Limb (tissue), 2 donors: ENCODE data around the gene GRM7.
A peak's percentile ranks its signal among the peaks of the same experiment; 100 is the strongest.

Experiments used
- DNase-seq, 2 donors: peaks; one replicate each; pipeline ENCODE4 v3.0.0-alpha.2; 2016; ENCODE audit errors: extremely low spot score in 2 of 2

Gene GRM7

DNA sequence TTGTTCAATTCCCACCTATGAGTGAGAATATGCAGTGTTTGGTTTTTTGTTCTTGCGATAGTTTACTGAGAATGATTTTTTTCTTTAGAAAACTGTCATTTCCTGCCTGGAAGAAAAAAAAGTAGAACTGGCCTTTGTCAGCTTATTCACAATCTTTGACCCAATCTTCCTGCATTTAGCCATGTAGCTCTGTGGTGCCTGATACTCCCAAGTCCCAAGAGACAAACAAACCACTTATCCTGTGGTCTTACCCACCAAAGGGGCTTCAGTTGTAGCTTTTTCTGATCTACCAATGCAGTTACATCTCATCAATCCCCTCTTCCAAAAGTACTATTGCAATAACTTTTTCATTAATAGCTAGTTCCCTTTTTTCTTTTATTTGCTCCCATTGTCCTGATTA lies 444.6 kb downstream of the GRM7 start:
- DNase-seq: no peak

DNA sequence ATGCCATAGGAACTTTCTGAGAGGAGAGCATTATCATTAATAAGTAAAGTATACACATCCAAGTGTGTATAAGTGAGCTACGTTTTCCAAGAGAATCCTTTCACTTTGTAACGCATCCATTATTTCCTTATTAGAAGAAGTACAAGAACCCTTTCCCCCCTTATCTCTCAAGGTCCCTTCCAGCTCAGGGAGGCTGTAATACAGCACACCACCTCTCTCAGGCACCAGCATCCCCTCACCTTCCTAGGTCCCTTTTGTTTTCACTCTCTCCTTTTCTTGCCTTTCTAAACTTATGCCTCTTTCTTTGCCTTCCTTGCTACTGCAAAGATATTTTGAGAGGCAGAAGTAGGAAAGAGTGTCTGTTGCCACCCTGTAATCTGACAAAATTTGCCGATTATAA lies 446.0 kb downstream of the GRM7 start:
- no peak for DNase-seq

DNA sequence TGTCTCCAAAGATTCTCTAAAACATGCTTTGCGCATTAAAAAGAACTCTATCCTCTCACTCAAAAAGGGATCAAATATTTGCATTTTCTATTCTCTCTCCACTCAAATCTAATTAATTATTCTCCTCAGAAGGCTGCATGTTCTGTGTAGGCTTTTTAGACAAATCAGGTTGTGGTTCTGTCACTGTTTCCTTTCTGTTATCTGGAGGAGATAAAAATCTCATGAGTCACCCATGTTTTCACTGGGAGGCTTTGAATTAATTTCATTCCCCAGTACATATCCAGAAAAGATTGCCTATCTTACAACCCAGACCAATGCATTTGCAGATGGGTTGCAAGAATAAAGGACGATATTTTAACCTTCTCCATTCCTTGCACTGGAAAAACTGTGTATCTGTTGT lies 446.5 kb downstream of the GRM7 start:
- no peak for DNase-seq

DNA sequence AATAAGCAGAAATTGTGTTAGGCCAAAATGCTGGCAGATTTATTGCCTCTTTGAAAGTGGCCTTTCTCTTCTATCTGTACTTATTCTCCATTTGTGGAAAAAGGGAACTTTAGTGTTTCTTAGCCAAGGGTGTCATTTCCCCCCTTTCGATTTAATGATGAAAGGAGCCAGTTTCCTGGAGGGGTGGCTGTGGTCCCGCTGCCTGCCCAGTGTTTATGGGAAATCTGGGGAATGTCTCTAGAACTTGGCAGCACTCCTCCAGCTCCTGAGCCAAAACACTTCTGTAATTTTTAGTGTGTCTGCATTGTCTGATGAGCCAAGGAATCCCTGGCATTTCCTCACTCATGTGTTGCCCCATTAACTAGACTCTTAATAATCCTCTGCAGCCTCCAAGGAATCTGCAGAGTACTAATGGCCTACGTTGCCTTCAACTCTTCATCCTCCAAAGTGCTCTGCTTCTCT lies 448.8 kb downstream of the GRM7 start:
- peak; percentile 59 to 80 for DNase-seq

DNA sequence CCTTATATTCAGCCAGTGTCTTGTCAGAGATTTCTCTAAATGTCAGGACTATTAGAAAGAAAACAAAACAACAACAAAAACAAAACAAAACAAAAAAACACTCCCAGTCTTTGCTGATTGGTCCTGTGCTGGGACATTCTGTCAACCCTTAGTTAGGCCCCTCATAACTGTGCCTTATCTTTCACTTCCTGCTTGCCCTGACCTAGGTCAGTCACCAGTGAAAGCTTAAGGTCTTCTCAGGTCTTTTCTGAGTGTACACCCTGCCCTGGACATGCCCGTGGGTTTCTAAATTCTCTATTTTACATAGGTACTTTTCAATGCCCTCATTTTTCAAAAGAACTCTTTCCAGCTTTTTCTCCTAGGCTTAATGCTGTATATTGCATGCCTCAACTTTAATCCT lies 454.1 kb downstream of the GRM7 start:
- DNase-seq: no peak

DNA sequence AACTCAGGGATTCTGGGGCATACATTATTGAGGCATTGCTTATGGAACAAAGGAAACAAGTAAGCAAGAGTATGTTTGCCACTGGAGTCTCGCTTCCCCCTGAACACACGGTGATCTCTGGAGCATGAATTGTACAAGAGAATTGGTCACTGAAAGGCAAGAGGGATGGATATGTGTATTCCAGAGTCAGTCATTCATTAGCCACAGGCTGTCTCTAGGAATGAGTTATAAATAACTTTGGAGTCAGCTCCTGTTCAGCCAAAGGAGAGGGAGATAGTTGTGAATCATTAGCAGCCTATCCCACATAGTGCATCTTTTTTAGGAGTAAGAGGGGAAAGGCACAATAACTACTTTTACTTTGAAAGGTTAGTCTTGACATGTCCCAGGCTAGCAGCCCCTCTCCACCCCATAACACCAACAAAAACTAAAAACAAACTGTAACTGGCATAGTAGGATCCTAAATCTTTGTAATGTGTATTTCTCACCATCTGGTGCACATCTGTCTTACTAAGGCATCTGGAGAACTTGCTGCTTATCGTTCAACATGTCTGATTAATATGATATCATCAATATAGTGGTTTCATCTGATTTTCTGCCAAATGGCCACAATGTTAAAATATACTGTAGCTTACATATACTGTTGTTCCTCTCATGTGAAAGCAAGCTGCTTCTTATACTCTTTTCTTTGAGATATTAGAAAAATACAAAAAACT lies 462.2 kb downstream of the GRM7 start:
- peak in 1 of 2 donors; percentile 35 for DNase-seq

DNA sequence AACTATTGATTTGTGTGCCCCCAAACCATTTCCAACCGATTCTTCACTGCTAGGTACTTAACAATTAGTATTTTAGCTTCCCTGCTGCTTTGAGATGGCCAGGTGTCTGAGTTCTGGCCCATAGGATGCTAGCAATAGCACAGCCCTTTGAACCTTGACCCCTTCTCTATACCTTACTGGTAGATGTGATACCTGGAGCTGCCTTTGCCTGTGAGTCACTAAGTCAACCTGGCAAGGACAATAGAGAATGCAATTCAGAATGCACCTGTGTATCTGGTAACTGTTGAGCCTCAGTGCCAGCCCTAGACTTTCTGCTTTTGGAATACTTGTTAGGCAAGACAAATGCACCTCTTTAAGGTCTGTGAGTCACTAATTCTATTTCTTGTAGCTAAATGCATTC lies 467.4 kb downstream of the GRM7 start:
- no peak for DNase-seq

DNA sequence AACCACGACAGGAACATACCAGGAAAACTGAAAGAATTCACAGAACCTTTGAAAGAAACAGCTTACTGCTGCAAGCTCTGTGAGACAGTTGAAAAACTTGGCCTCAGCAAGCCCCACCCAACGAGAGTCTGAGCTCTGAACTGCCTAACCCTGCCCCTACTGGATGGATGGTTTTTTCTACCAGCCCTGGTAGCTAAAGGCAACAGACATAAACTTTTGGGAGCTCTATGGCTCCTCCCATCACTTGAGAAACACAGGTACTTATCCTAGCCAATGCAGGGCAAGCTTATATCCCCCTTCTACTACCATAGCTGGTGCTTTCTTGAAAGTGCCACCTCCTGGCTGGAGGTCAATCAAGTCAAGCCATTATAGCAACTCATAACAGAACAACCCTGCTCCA lies 471.8 kb downstream of the GRM7 start:
- DNase-seq: no peak

DNA sequence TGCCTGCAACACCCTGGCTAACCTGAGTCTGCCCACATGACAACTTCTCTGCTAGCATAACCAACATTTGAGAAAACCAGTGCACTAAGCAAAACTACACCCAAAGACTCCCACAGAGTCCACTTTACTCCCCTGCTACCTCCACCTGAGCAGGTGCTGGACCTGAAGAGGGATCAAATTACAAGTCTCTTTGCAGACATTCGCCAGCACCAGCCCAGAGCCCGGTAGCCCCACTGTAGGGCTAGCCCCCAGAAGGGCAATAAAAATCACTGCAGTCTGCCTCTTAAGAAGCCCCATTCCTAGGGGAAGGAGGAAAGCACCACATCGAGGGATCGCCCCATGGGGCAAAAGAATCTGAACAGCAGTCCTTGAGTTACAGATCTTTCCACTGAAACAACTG lies 472.2 kb downstream of the GRM7 start:
- no peak for DNase-seq

DNA sequence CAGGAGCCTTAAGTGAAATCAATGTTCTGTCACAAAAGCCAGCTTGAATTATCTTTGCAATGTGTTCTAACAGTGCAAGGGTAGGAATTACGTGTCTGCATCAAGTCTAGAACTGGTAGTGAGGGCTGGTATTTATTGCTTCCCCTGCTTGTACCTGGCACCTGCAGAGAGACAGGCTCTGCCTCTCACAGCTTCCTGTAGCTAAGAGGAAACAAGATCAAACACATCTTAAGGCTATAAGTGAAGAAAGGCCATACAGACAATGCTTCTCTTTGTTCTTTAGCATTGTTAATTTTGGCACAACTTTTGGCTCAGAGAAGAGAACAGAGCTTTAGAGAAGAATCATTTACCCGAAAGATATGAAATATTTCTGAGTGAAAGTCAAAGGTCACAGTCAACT lies 479.9 kb downstream of the GRM7 start:
- no peak for DNase-seq

DNA sequence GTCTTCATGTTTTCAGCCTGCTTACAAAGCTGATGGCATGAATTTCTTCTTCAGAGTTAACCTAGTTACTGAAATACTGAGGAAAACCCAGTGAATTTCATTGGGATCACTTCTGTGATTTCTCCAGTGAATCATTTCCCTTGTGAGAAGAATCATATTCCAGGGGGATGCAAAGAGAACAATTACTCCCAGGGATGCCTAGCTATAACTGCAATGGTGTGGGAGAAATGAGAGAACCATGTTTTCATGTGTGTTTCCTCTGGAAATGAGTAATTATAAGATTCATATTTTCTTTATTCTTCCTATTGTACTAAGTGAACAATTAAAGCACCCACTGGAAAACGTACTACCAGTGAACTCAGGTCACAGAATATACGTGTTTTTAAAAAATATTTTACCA lies 485.4 kb downstream of the GRM7 start:
- DNase-seq: no peak

DNA sequence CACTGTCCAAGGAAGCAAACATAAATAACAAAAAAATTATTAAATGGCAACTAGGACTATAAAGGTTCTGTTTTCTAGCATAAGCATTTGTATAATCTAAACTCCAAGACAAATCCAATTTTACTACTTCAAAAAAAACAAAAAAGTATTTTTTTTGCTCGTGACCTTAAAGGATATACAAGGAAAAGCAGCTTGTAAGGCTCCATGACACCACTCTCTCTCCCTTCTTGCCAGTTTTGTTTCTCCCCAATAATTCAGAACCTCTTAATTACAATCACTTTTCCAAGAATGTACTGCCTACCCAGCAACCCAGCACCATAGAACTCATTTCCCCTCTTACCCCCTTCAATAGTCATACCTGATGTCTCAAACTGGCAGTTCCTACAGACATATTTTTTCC lies 496.2 kb downstream of the GRM7 start:
- no peak for DNase-seq

DNA sequence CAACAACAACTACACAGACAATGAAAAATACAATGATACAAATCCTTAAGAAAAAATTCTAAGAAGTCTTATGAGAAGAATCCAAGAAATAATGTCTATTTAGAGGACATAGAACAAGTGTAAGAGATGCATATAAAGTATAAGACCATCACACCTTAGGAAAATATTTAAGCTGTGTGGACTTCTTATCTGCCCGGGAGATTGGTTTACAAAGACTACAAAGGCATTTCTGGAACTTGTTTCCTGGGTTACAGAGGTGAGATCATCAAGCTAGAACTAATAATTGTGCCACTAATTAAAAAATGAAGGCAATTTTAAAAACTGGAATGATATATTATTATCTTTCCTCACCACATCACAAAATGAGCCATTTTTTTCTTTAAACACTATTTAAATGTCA lies 507.1 kb downstream of the GRM7 start:
- no peak for DNase-seq

DNA sequence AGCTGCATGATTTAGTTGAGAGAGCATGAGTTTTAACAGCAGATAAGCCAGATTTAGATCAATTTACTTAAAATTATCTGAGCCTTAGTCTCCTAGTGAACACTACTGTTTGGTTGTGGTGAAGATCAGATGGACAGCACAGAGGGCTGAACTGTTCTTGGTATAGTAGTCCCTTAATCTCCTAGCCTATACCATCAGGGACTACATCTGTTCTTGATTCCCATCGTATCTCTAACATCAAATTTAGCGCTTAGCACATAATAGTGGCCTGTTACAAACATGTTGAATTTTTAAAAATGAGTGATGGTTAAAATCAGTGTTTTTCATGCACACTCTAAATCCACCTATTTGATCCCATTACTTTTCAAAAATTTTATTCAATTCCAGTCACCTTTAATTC lies 507.7 kb downstream of the GRM7 start:
- no peak for DNase-seq

DNA sequence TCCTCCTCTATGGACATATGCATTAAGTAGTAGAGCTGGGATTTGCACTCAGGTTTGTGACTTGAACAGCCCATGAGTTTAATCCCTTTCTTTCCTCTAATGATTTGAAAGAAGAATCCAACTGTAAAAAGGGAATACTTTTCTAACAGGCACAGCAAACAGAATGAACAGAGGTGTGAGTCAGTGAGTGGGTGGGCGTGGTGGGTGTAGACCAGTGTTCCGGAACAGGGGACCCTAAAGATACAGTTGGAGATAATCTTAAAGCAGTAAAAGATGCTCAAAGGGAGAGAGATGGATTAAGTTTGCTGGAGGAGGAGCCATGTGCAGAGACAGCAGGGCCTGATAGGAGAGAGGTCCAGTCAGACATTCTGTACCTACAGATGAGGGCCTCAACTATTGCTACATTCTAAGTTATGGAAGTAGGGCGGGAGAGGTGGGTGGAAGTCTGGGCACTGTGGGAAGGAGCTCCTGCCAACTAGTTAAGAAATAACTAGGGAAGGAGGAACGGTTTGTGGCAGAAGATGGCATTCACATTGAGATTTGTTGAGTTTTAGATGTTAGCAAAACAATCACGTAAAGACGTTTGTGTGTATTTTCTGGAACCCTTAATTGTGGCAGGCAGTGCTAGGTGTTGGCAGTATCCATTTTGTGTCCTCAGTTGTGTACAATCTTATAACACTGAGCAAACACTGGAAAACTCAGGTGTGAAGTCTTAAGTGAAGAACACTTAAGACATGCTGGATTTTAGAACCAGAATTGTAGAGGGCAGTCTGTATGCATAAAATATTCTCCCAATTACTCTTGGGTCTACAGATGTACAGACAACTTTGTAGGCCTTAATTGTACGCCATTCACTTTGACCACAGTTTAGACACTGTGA lies 511.0 kb downstream of the GRM7 start:
- DNase-seq: no peak

DNA sequence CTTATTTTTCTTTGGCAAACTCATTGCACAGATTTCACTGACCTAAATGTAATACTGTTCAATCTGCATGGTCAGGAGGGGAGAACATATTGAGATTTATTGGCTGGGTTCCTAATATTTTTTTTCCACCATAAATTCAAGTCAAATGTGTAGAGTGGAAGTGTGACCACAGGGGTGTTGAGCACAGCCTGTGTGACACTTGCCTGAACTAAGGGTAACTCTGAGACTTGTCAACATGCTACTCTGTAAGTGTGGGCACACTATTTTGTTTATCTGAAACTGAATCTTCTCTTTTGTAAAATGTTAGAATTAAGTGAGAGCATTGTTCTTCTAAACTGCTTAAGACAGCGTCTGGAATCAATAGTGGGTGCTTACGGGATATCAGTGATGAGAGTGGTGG lies 516.2 kb downstream of the GRM7 start:
- no peak for DNase-seq

DNA sequence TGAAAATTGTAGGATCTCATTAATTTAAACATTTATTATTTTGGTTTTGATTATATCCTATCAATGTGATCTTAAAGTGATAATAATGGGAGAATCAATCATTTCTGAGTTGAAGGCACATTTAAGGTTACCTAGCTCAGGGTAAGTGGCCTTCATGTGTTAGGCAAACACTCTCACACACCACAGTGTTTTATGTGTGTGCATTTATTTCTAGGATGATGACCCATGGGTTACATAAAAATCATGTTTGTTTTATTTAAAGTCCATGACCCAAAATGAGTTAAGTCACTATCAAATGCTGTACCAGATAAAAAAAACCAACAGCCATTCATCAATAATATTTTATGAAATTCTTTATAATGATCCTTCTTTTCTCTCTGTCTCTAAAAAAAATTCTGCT lies 520.8 kb downstream of the GRM7 start:
- DNase-seq: no peak

DNA sequence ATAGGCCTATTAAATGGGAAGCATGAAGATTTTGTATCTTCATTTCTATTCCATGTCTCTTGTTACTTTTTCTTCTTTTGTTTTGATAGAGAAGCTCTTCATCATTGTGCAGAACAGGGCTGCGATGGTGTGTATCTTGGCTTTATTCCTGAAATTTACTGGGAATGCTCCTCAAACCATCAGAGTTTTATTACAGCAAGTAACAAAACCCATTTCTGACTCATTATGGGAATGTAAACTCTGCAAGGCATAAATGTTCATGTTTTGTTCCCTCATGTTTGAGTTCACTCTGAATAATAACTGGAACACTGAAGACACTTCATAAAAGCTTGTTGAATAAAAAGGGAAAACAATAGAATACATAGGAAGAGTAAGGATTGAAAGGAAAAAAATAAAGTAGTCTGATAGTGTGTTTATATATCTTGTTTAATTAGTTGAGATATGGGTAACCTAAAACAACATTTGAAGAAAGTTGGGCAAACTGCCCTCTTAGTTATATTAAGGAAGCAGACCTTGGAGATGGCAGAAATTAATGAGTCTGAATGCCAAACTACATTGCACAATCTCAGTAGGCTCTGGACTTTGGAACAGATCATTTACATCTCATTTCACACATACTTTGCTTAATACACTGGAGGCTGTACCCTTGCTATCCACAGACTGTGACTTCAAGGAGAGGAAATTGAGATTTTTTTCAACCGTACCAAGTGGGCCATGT lies 521.5 kb downstream of the GRM7 start:
- DNase-seq: no peak

DNA sequence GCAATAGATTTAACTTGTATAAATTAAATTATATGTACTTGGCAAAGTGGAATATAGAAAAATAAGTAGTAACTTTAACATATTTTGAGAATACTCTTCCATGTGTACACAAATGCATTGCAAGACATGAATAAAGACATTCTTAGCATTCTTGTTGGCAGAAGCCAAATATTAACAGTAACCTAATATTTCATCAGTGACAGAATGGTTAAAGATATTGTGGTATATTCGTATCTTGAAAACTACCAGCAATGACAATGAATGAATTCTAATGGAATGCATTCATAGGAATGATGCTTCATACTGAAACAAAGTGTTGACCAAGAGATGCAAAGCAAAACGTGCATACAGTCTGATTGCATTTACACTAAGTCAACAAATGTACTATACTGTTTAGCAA lies 524.7 kb downstream of the GRM7 start:
- no peak for DNase-seq

DNA sequence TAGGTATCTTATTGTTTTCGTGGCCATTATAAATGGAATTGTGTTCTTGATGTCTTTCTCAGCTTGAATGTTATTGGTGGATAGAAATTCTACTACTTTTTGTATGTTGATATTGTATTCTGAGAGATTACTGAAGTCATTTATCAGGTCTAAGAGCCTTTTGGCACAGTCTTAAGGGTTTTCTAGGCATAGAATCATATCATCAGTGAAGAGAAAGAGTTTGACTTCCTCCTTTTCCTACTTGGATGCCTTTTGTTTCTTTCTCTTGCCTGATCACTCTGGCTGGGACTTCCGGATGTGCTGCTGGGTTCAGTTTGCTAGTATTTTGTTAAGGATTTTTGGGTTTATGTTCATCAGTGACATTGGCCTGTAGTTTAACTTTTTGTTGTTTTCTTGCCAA lies 527.1 kb downstream of the GRM7 start:
- no peak for DNase-seq

DNA sequence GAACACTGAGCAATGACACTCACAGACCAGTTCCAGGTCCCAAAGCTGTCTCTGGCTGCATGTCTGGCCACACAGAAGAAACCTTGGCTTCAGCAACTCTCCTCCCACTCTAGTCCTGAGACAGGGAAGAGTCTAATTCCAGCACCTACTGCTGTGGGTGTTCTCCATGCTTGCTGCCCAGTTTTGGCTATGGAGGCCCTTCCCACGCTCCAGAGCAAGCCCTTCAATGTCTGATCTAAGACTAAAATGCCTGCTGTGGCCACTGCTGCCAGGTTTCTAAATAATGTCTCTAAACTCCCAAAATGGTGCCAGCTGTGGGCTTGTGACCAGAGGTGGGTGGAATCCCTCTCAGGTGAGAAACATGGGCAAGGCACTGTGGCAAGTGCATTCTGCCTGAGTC lies 531.3 kb downstream of the GRM7 start:
- DNase-seq: no peak

DNA sequence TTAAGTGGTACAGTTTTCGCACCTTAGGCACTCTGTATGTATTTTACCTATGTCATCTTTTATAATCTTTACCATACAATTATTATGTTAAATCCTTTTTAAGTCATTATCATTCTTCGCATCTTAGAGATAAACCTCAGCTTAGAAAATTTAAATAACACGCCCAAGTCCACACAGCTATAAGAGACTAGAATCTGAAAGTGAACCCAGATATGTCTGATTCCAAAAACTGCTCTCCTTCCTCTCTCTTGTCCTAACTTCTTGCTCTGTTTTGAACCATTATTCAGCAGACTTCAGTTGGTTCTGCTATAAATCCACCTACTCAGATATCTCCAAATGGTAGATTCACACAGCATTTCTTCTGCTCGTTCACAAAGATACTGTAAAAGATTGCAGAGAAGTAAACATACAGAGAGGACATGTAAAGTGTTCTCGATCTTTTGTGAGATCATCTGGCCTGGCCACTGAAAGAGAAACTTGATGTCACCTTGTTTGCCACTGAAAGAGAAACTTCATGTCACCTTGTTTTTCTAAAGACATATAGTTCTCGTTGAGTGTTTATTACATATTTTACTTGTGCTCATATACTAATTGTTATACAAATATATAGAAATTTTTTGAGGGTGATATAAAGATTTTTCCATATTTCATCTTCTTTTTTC lies 533.2 kb downstream of the GRM7 start:
- DNase-seq: no peak
